SU-DHL-6 (cell line): ENCODE results near the gene SORCS2.

ENCODE experiments used
- H2AFZ ChIP-seq: fragments of 200-600 bp; sonication (generic); 2 replicates; pipeline ENCODE4 v1.6.1; 2014; ENCODE audit warnings: low read depth, mild to moderate bottlenecking, moderate library complexity, mixed read lengths, antibody characterized with exemption, low read length; ENCODE audit not compliant: severe bottlenecking
- H3F3A ChIP-seq: fragments of 200-600 bp; shearing (Covaris generic); 2 replicates; pipeline ENCODE4 v1.6.0; 2016; ENCODE audit warnings: antibody characterized with exemption, mild to moderate bottlenecking; ENCODE audit not compliant: insufficient read depth
- H3K27ac ChIP-seq: fragments of 200-600 bp; sonication (generic); 2 replicates; pipeline ENCODE4 v1.5.1; 2016; ENCODE audit warnings: low read depth, mild to moderate bottlenecking, low read length, moderate library complexity, mixed read lengths
- H3K27me3 ChIP-seq: fragments of 200-600 bp; sonication (generic), shearing (Covaris generic); 2 replicates; pipeline ENCODE4 v1.6.0; 2014; ENCODE audit warnings: mild to moderate bottlenecking, low read length
- H3K36me3 ChIP-seq: fragments of 200-600 bp; sonication (generic); 2 replicates; pipeline ENCODE4 v1.6.1; 2014; ENCODE audit warnings: mild to moderate bottlenecking, low read length, mixed read lengths
- H3K4me2 ChIP-seq: fragments of 300-600, 200-600 bp; shearing (Covaris generic), sonication (generic); 2 replicates; pipeline ENCODE4 v1.6.0; 2014; ENCODE audit warnings: low read length, low read depth, mild to moderate bottlenecking; ENCODE audit not compliant: poor library complexity, severe bottlenecking
- H3K4me3 ChIP-seq: fragments of 200-600 bp; sonication (generic); 2 replicates; pipeline ENCODE4 v1.5.1; 2014; ENCODE audit warnings: antibody characterized with exemption, low read length, mild to moderate bottlenecking, mixed read lengths; ENCODE audit not compliant: insufficient read depth, poor library complexity, severe bottlenecking
- H3K79me2 ChIP-seq: fragments of 200-600 bp; sonication (generic); 2 replicates; pipeline ENCODE4 v1.6.1; 2014; ENCODE audit warnings: mild to moderate bottlenecking, low read length, moderate library complexity; ENCODE audit not compliant: insufficient read depth
- H3K9ac ChIP-seq: fragments of 200-600 bp; sonication (generic); 2 replicates; pipeline ENCODE4 v1.7.0; 2014; ENCODE audit warnings: mild to moderate bottlenecking, low read length
- H3K9me2 ChIP-seq: fragments of 200-600 bp; sonication (generic); replicated peaks from 2 replicates; pipeline ENCODE4 v1.6.1; 2014; ENCODE audit warnings: low read length; ENCODE audit not compliant: insufficient read depth
- H3K9me3 ChIP-seq: fragments of 200-600 bp; sonication (generic); 2 replicates; pipeline ENCODE4 v1.6.1; 2014; ENCODE audit warnings: low read length, mixed read lengths; ENCODE audit not compliant: insufficient read depth
- H4K20me1 ChIP-seq: fragments of 200-600 bp; sonication (generic); 2 replicates; pipeline ENCODE4 v1.6.1; 2014; ENCODE audit warnings: low read depth, mild to moderate bottlenecking, antibody characterized with exemption, low read length, moderate library complexity, mixed read lengths
- CTCF ChIP-seq: fragments of 200-600 bp; sonication (generic); IDR thresholded peaks from one replicate; pipeline ENCODE4 v1.5.1; 2017; ENCODE audit warnings: antibody characterized with exemption, mild to moderate bottlenecking, low read length, moderate library complexity; ENCODE audit not compliant: insufficient read depth, poor library complexity, severe bottlenecking
- EZH2phosphoT487 ChIP-seq: fragments of 200-600 bp; sonication (generic), shearing (Covaris generic); conservative IDR thresholded peaks from 2 replicates; pipeline ENCODE4 v1.6.1; 2018; ENCODE audit warnings: mild to moderate bottlenecking, antibody characterized with exemption, low read length, moderate library complexity, mixed read lengths

Gene SORCS2

GRCh38 chr4:7389101-7389701, 196.9 kb downstream of the SORCS2 start:
- H3K9me2 ChIP-seq, result no peaks in the 10 kb centered on the region
- H3K36me3 ChIP-seq, result no peaks in the 10 kb centered on the region
- no peaks in the 10 kb centered on the region for H4K20me1 ChIP-seq
- TF ChIP-seq CTCF, result no peak
- no peak for TF ChIP-seq EZH2phosphoT487
- H3K9ac ChIP-seq, result no peak overlapping the region
- H3K4me3 ChIP-seq, result no peak overlapping the region
- H3K27ac ChIP-seq, result no peak overlapping the region
- no peaks in the 10 kb centered on the region for H3F3A ChIP-seq
- H3K27me3 ChIP-seq, result no peaks in the 10 kb centered on the region
- no peak overlapping the region for H2AFZ ChIP-seq
- H3K9me3 ChIP-seq, result no peaks in the 10 kb centered on the region
- H3K79me2 ChIP-seq, result no peaks in the 10 kb centered on the region
- H3K4me2 ChIP-seq, result no peak overlapping the region

DNA sequence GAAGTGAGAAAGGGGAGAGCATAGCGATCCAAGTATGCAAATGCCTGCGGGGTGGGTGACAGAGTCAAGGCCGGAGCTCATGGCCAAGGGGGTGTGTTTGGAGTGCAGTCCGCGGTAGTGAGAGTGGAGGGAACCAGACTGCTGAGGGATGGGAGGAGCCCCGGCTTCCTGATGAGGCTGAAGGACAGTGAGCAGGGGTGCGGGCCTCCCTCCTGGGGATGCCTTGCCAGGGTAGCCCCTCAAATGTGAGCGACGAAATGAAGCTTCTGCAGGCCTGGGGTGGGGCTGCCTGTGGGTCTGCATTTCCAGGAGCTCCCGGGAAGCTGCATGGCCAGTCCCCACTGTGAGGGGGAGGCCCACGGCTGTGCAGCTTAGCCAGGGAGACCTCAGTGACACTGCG, 197.4 kb downstream of the SORCS2 start:
- Histone ChIP-seq H3K9ac (no peak overlapping the region), H3K9me2 (no peaks in the 10 kb centered on the region), H3K27me3 (no peaks in the 10 kb centered on the region), H3K4me3 (no peak overlapping the region), H3K4me2 (no peak overlapping the region), H3K9me3 (no peaks in the 10 kb centered on the region), H2AFZ (no peak overlapping the region), H3K27ac (no peak overlapping the region), H3K79me2 (no peaks in the 10 kb centered on the region), H4K20me1 (no peaks in the 10 kb centered on the region), H3K36me3 (no peaks in the 10 kb centered on the region), H3F3A (no peaks in the 10 kb centered on the region)
- TF ChIP-seq CTCF (no peak), EZH2phosphoT487 (no peak)

GRCh38 chr4:7390336-7390735, 198.0 kb downstream of the SORCS2 start:
- Histone ChIP-seq H3K27me3 (no peaks in the 10 kb centered on the region), H3K9ac (no peak overlapping the region), H3K4me3 (no peak overlapping the region), H3K9me2 (no peaks in the 10 kb centered on the region), H3K4me2 (no peak overlapping the region), H3F3A (no peaks in the 10 kb centered on the region), H3K27ac (no peak overlapping the region), H3K79me2 (no peaks in the 10 kb centered on the region), H4K20me1 (no peaks in the 10 kb centered on the region), H2AFZ (no peak overlapping the region), H3K9me3 (no peaks in the 10 kb centered on the region), H3K36me3 (no peaks in the 10 kb centered on the region)
- TF ChIP-seq CTCF (no peak), EZH2phosphoT487 (no peak)
